Activated CD4-positive, CD25-positive, alpha-beta regulatory T cell treated with anti-CD3 and anti-CD28 coated beads, Interleukin-2, amount 50 U/mL, for 72 hours (primary cell): ENCODE results near the gene NKTR.
"Not testable (repeated sequence)": the region's sequence is repeated elsewhere in the genome, so short reads cannot be mapped to it uniquely, and the experiment has no call there.

Experiments used
- DNase-seq: peaks from one replicate; pipeline ENCODE4 v3.0.0; 2021

NKTR gene

GRCh38 chr3:42597098-42597497 lies 3.4 kb upstream of the NKTR start:
- DNase-seq, result not testable (repeated sequence)

DNA sequence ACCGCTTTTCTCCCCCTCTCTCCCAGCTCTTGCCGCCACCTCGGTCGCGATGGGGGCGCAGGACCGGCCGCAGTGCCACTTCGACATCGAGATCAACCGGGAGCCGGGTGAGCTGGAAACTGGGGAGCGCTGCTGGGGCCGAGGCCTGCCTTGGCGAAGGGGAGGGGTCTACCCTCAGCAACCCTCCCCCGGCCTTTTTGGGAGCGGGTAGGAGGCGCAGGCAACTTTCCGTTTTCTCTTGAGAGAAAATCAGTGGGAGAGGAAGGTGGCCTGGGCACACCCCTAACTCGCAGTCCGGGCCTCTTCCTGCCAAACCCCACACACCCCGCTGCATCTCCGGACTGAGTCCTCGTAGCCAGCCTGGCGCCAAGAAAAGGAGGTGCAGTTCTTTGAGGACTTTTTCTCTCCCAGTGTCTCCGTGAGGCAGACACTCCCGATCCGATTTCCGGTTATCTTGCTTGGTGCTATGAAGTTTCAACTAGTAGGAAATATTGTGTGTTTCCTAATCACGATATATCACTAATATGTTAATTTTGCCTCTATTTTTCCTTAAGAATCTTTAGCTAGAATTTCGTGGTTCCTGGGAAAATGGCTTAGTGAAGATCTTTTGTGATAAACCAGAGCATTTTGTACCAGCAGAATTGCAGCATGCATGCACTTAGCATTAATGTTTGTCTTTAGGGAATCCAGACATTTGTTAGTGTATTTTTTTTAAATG lies 631 bp downstream of the NKTR start:
- DNase-seq, result no peak

DNA sequence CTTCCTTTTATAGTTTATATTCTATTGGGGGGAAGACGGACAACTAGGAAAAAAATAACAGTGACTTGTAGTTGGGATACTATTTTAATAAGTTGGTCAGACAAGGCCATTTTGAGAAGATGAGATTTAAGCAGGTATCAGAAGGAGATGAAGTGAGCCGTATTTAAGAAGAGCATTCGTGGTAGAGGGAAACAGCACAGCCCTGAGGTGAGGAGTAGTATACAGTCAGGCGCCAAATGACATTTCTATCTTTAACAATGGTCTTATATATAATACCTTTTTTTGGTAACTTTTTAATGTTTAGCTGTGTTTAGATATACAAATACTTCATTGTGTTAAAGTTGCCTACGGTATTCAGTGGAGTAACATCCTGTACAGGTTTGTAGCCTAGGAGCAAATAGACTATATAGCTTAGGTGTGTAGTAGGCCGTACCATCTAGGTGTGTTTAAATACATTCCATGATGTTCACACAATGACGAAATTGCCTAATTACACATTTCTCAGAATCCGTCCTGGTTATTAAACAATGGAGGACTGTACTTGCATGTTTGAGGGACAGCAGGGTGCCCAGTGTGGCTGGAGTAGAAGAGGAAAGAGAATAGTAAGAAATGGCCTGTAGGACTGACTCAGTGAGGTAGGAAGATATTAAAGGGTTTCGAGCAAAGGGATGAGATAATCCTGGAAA lies 1.6 kb downstream of the NKTR start:
- no peak for DNase-seq

DNA sequence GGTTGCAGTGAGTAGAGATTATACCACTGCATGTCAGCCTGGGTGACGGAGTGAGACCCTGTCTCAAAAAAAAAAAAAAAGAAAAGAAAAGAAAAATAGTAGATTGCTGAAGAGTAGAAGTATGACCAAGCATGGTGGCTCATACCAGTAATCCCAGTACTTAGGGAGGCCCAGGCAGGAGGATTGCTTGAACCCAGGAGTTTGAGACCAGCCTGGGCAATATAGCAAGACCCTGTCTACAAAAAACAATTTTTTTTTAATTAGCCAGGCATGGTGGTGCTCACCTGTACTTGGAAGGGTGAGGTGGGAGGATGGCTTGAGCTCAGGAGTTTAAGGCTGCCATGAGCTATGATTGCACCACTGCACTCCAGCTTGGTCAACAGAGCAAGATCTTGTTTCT lies 2.5 kb downstream of the NKTR start:
- DNase-seq, result no peak

- no peak for DNase-seq
Measured at GRCh38 chr3:42605546-42606173, 5.2 kb downstream of the NKTR start.

DNA sequence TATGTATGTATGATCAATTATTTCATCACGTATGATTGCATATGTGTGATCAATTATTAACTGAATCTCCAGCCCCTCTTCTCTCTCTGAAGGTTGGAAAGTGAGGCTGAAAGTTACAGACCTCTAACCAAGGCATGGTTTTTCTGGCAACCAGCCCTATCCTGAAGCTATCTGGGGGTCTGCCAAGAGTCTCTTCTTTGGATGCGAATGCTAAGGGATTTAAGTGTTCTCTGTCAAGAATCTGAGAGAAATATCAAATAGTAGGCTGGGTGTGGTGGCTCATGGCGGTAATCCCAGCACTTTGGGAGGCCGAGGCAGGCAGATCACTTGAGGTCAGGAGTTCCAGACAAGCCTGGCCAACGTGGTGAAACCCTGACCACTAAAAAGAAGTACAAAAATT lies 8.1 kb downstream of the NKTR start:
- DNase-seq, result no peak

DNA sequence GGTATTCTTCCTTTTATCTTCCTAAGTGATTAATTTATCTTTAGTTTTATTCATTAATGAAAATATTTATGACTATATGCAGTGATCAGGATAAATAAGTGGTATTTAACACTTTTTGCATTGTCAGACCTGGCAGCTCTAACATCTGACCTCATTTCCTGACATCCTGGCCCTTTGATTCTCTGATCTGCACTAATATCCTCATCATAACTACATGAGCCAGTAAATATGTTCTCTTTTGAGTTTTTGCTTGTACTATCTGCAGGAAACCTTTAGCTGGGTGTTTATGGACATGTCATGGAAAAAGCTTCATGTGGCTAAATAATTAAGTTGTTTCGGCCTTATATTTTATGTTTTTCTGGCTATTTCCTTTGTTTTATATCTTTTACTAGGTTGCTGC lies 10.5 kb downstream of the NKTR start:
- DNase-seq, result no peak

DNA sequence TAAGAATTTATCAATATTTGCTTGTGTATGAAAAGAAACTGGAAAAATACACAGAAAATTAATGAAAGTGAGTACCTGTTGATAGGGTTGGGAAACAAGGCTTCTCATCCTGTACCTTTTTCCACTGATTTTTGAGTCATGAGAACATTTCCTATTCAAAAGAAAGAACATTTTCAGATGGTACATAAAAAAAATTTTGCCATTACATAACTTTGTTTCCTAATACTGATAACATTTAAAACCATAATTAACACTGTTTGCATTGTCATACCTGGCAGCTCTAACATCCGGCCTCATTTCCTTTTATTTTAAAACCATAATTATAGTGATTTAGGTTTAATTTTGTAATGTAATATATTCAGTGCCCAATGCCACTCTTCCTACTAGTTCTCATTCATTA lies 11.7 kb downstream of the NKTR start:
- no peak for DNase-seq

DNA sequence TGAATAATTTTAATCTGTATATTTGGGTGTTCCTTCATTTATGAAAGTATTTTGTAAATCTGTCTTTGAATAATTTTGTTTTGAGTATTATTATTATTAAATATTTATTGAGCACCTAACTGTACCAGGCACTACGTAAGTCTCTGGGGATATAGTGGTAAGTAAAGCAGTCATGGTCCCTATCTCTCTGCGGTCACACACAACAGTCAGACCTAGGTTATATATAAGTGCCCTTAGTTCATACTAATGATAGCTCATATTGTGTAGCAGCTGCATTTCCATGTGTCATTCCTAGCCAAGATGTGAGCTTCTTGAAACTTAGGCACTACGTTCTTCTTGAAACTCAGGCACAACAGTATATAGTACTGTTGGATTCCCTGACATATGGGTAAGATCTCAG lies 12.4 kb downstream of the NKTR start:
- no peak for DNase-seq

DNA sequence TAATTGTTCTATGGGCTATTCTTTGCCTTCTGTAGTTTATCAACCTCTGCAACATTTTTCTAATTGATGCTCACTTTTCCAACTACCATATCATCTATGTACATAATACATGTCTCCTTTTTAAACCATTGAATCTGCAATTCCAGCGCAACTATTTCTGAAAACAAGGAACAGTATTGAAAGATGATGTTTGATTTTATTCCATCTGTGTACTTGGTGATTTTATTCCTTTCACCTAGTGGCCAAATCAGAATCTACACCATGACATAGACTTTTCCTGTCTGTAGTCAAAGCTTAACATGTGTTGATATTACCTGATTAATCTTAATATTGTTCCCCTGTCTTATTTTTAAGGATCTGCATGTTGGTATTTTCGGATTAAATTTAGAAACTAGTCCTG lies 13.0 kb downstream of the NKTR start:
- DNase-seq, result no peak

DNA sequence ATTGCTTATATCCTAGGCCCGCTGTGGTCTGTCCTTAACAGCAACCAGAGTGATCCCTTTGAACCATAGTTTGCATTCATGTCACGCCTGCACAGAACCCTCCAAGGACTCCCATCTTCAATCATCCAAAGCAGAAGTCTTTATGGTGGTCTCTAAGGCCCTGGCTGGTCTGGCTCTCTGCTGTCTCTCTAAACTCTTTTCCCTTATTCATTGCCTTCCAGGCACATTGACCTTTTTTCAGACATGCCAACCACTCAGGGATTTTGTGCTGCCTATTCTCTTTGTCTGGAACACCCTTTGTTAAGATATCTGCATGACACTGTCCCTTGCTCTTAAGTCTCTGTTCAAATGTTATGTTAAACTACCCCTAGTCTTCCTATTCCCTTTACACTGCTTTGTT lies 31.1 kb downstream of the NKTR start:
- DNase-seq, result no peak

GRCh38 chr3:42632146-42632545 lies 31.7 kb downstream of the NKTR start:
- no peak for DNase-seq

DNA sequence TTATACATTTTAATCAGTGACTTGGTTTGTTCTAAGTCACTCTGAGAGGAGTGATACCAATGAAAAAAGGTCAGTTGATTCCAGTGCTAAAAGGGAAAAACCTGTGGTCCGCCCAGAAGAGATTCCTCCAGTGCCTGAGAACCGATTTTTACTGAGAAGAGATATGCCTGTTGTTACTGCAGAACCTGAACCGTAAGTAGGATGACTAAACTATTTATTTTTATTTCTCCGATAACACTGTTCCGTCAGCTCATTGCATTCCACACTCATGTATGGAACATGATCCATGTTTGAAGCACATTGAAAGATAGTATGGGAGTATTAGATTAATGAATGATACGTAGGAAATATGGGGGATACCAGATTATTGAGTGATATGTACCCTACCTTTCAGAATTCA lies 33.1 kb downstream of the NKTR start:
- DNase-seq, result no peak

DNA sequence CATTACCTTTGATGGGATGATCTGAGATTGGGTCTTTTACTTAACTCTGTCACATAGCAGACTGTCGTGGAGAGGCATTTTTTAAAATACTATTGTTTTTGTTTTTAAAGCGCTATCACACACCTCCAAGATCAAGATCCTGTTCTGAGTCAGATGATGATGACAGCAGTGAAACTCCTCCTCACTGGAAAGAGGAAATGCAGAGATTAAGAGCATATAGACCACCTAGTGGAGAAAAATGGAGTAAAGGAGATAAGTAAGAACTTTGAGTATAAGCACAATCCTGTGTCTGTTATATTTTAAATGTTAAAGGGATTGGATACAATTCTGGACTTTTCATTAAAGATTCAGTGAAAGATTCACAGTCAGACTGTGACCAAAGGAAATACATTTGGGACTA lies 34.6 kb downstream of the NKTR start:
- DNase-seq, result no peak

- DNase-seq, result no peak
Measured at GRCh38 chr3:42637001-42637400, 36.5 kb downstream of the NKTR start.

GRCh38 chr3:42638339-42638842 lies 37.9 kb downstream of the NKTR start:
- DNase-seq, result no peak

DNA sequence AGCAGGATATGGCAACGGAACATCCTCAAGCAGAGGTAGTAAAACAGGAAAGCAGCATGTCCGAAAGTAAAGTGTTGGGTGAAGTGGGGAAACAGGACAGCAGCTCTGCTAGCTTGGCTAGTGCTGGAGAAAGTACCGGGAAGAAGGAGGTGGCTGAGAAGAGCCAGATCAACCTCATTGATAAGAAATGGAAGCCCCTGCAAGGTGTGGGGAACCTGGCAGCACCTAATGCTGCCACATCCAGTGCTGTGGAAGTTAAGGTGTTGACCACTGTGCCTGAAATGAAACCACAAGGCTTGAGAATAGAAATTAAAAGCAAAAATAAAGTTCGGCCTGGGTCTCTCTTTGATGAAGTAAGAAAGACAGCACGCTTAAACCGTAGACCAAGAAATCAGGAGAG lies 38.7 kb downstream of the NKTR start:
- DNase-seq, result no peak

- DNase-seq, result no peak
Measured at GRCh38 chr3:42640129-42640528, 39.6 kb downstream of the NKTR start.

GRCh38 chr3:42640771-42641370 lies 40.4 kb downstream of the NKTR start:
- DNase-seq, result no peak

- DNase-seq, result no peak
Measured at GRCh38 chr3:42647821-42648459, 47.5 kb downstream of the NKTR start.

DNA sequence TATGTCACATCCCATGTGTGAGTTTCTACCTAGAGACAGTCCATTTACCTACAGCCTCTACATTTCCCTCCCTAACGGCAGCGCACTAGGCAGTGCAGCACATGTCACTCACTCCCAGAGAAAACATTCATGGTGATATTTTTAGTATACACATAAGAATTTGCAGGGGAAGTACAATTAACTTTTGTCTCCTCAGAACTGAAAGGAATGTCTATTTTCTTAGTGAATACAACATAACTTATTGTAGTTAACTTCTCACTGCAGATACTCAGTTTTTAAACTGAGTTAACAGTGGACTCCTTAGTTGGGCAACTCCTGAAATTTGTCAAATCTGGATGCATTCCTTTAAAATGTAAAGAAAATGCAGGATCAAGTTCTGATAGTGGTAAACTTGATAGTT lies 48.5 kb downstream of the NKTR start:
- no peak for DNase-seq

GRCh38 chr3:42649783-42650182 lies 49.3 kb downstream of the NKTR start:
- no peak for DNase-seq
